GM12878 (cell line): ENCODE measurements around the gene FBXL12. TPM values are rescaled to one million over a fixed set of nuclear protein-coding genes. Genes with fewer than 3 reads are reported as not detected.
A peak's percentile ranks its signal among the peaks of the same experiment; 100 is the strongest.

Experiments used
- BCL11A ChIP-seq: IDR thresholded peaks from 2 replicates; pipeline ENCODE4 v1.6.1; 2011; ENCODE audit warnings: low read depth, low read length
- EED ChIP-seq: sonication (generic); IDR thresholded peaks from 2 replicates; pipeline ENCODE4 v1.6.1; 2016; ENCODE audit warnings: antibody characterized with exemption, low read depth
- HDAC2 ChIP-seq: fragments of 200-600 bp; sonication (generic); IDR thresholded peaks from 2 replicates; pipeline ENCODE4 v1.6.1; 2017
- NRF1 ChIP-seq: conservative IDR thresholded peaks from 2 replicates; pipeline ENCODE4 v1.6.1; 2011; ENCODE audit warnings: mild to moderate bottlenecking, low read depth, low read length, improper control_type of control experiment
- RCOR1 ChIP-seq: conservative IDR thresholded peaks from 2 replicates; pipeline ENCODE4 v1.6.1; 2012; ENCODE audit warnings: low read depth, low read length, improper control_type of control experiment
- SIN3A ChIP-seq: IDR thresholded peaks from 2 replicates; pipeline ENCODE4 v1.6.1; 2012; ENCODE audit warnings: low read depth, low read length, improper control_type of control experiment
- SMARCA5 ChIP-seq: fragments of 450-650 bp; IDR thresholded peaks from 2 replicates; pipeline ENCODE4 v1.6.1; 2017; ENCODE audit warnings: mild to moderate bottlenecking
- SMC3 ChIP-seq: IDR thresholded peaks from 2 replicates; pipeline ENCODE4 v1.6.1; 2011; ENCODE audit warnings: low read length, improper control_type of control experiment, borderline replicate concordance
- TBL1XR1 ChIP-seq: IDR thresholded peaks from 2 replicates; pipeline ENCODE4 v1.6.1; 2012; ENCODE audit warnings: low read depth, low read length, improper control_type of control experiment
- YY1 ChIP-seq: IDR thresholded peaks from 2 replicates; pipeline ENCODE4 v1.6.1; 2011; ENCODE audit warnings: low read depth, mild to moderate bottlenecking, low read length
- ZNF207 ChIP-seq: fragments of 450-650 bp; IDR thresholded peaks from 2 replicates; pipeline ENCODE4 v1.6.1; 2014; ENCODE audit warnings: antibody characterized with exemption, mild to moderate bottlenecking, borderline replicate concordance
- ZNF622 ChIP-seq: fragments of 450-650 bp; IDR thresholded peaks from 2 replicates; pipeline ENCODE4 v1.6.1; 2017; ENCODE audit warnings: mild to moderate bottlenecking, inconsistent platforms
- ZSCAN29 ChIP-seq: fragments of 450-650 bp; IDR thresholded peaks from 2 replicates; pipeline ENCODE4 v1.6.1; 2017; ENCODE audit warnings: mild to moderate bottlenecking, moderate library complexity
- polyA plus RNA-seq, 11 experiments: library from polyadenylated mRNA; depleted of rRNA in 4 of 11; unstranded in 6 of 11; stranded (reverse) in 5 of 11; fragments of >200 nt; fragmentation: Nextera tagmentation in 4 of 11; fragmentation: Illumina TruSeq in 1 of 11; extraction: Ambion mirVana in 4 of 11; extraction: Trizol in 1 of 11; gene quantifications; 1 replicate in 1 of 11; 2 replicates in 10 of 11; pipeline versions ENCODE4 v1.2.1 to v1.2.3, GENCODE V29; 2011 to 2016; ENCODE audit warnings: inconsistent platforms in 2 of 11, missing spikeins in 2 of 11, low read depth in 1 of 11
- total RNA-seq, 4 experiments: library from RNA; depleted of rRNA in 3 of 4; stranded (reverse); fragments of >200 nt in 3 of 4; fragmentation: Illumina TruSeq in 1 of 4; extraction: Trizol in 1 of 4; gene quantifications; 2 replicates each; pipeline versions ENCODE4 v1.2.1 to v1.2.3, GENCODE V29; 2013 to 2021
- TF ChIP-seq, protein P1 (sequence below): fragments of 450-650 bp; IDR thresholded peaks from 2 replicates; pipeline ENCODE4 v1.6.1; 2017; ENCODE audit warnings: low read depth, mild to moderate bottlenecking, moderate library complexity
- TF ChIP-seq, protein P2 (sequence below): fragments of 450-650 bp; IDR thresholded peaks from 2 replicates; pipeline ENCODE4 v1.6.1; 2017; ENCODE audit warnings: mild to moderate bottlenecking, low read depth, inconsistent platforms; ENCODE audit not compliant: poor library complexity, severe bottlenecking
- TF ChIP-seq, protein P3 (sequence below): IDR thresholded peaks from 2 replicates; pipeline ENCODE4 v1.6.1; 2011; ENCODE audit warnings: borderline replicate concordance, low read depth, mild to moderate bottlenecking, moderate library complexity, low read length; ENCODE audit not compliant: insufficient read depth, poor library complexity, severe bottlenecking
- TF ChIP-seq, protein P4 (sequence below): fragments of 450-650 bp; IDR thresholded peaks from 2 replicates; pipeline ENCODE4 v1.6.1; 2017; ENCODE audit warnings: antibody characterized with exemption, mild to moderate bottlenecking, moderate library complexity
- TF ChIP-seq, protein P5 (sequence below): fragments of 450-650 bp; IDR thresholded peaks from 2 replicates; pipeline ENCODE4 v1.6.1; 2018; ENCODE audit warnings: borderline replicate concordance, mild to moderate bottlenecking; ENCODE audit not compliant: partially characterized antibody

Gene FBXL12
- total and polyA plus RNA-seq, 10 of the 15 experiments (the other 5 are each of a cell fraction or from before 2014, with no cell fraction given): 1.4 to 40.0 (median 23.2) TPM

DNA sequence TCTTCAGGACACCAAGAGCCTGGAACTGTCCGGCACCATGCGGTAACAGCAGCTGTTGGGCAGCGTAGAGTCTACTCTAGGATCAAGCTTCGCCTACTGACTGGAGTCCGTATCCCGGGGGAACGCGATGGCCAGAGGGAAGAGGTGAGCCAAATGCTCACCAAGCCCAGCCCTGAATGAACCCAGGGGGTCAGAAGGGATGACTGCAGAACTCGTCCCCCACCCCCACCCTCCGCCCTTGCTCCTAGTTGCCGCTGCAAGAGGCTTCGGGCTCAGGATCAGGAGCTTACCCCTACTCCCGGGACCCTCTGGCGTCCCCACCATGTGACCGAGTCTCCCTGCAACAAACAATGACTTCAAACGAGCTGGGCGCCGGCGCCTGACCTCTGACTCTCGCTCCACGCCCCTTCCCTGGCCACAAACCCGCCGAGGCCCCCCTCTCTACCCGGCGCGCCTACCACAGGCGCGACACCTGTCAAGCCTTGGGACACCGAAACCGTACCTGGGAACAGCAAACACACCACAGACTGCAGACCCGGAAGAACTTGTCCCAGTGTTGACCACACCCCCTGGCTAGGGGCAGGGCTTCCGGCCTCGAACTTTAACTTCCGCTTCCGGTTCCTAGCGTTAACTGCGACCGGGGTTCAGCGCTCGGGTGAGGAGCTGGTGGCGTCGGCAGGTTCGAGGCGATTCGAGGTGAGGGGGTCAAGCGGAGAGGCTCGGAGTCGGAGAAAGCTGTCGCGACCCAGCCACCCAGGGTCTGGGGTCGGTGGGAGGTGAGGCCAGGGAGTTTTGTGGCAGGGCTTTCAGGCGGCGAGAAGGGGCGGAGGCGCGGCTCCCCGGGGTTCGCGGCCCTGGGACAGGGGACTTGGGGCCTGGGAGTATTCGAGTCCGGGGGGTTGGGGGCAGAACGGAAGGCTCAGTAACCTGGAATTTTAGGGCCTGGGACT lies 8.7 kb upstream of the FBXL12 start, which contains the start of gene UBL5 (continued):
- TF ChIP-seq, protein P1, sequence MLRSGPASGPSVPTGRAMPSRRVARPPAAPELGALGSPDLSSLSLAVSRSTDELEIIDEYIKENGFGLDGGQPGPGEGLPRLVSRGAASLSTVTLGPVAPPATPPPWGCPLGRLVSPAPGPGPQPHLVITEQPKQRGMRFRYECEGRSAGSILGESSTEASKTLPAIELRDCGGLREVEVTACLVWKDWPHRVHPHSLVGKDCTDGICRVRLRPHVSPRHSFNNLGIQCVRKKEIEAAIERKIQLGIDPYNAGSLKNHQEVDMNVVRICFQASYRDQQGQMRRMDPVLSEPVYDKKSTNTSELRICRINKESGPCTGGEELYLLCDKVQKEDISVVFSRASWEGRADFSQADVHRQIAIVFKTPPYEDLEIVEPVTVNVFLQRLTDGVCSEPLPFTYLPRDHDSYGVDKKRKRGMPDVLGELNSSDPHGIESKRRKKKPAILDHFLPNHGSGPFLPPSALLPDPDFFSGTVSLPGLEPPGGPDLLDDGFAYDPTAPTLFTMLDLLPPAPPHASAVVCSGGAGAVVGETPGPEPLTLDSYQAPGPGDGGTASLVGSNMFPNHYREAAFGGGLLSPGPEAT: peak; percentile 83
- TF ChIP-seq ZNF622: no peak
- TF ChIP-seq TBL1XR1: 0 out of 2 replicates have a peak, but pooled peaks have one; percentile 11
- TF ChIP-seq RCOR1: 0 out of 2 replicates have a peak, but pooled peaks have one; percentile 66
- TF ChIP-seq, protein P2, sequence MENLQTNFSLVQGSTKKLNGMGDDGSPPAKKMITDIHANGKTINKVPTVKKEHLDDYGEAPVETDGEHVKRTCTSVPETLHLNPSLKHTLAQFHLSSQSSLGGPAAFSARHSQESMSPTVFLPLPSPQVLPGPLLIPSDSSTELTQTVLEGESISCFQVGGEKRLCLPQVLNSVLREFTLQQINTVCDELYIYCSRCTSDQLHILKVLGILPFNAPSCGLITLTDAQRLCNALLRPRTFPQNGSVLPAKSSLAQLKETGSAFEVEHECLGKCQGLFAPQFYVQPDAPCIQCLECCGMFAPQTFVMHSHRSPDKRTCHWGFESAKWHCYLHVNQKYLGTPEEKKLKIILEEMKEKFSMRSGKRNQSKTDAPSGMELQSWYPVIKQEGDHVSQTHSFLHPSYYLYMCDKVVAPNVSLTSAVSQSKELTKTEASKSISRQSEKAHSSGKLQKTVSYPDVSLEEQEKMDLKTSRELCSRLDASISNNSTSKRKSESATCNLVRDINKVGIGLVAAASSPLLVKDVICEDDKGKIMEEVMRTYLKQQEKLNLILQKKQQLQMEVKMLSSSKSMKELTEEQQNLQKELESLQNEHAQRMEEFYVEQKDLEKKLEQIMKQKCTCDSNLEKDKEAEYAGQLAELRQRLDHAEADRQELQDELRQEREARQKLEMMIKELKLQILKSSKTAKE: peak; percentile 61
- TF ChIP-seq BCL11A: no peak
- TF ChIP-seq YY1: no peak
- TF ChIP-seq, protein P3, sequence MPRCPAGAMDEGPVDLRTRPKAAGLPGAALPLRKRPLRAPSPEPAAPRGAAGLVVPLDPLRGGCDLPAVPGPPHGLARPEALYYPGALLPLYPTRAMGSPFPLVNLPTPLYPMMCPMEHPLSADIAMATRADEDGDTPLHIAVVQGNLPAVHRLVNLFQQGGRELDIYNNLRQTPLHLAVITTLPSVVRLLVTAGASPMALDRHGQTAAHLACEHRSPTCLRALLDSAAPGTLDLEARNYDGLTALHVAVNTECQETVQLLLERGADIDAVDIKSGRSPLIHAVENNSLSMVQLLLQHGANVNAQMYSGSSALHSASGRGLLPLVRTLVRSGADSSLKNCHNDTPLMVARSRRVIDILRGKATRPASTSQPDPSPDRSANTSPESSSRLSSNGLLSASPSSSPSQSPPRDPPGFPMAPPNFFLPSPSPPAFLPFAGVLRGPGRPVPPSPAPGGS: no peak
- no peak for TF ChIP-seq SMC3
- TF ChIP-seq, protein P4, sequence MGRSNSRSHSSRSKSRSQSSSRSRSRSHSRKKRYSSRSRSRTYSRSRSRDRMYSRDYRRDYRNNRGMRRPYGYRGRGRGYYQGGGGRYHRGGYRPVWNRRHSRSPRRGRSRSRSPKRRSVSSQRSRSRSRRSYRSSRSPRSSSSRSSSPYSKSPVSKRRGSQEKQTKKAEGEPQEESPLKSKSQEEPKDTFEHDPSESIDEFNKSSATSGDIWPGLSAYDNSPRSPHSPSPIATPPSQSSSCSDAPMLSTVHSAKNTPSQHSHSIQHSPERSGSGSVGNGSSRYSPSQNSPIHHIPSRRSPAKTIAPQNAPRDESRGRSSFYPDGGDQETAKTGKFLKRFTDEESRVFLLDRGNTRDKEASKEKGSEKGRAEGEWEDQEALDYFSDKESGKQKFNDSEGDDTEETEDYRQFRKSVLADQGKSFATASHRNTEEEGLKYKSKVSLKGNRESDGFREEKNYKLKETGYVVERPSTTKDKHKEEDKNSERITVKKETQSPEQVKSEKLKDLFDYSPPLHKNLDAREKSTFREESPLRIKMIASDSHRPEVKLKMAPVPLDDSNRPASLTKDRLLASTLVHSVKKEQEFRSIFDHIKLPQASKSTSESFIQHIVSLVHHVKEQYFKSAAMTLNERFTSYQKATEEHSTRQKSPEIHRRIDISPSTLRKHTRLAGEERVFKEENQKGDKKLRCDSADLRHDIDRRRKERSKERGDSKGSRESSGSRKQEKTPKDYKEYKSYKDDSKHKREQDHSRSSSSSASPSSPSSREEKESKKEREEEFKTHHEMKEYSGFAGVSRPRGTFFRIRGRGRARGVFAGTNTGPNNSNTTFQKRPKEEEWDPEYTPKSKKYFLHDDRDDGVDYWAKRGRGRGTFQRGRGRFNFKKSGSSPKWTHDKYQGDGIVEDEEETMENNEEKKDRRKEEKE: no peak
- no peak for TF ChIP-seq SMARCA5
- no peak for TF ChIP-seq ZSCAN29
- no peak for TF ChIP-seq ZNF207
- TF ChIP-seq SIN3A: peak; percentile 69; the same call in 1 of the 2 replicates
- TF ChIP-seq, protein P5, sequence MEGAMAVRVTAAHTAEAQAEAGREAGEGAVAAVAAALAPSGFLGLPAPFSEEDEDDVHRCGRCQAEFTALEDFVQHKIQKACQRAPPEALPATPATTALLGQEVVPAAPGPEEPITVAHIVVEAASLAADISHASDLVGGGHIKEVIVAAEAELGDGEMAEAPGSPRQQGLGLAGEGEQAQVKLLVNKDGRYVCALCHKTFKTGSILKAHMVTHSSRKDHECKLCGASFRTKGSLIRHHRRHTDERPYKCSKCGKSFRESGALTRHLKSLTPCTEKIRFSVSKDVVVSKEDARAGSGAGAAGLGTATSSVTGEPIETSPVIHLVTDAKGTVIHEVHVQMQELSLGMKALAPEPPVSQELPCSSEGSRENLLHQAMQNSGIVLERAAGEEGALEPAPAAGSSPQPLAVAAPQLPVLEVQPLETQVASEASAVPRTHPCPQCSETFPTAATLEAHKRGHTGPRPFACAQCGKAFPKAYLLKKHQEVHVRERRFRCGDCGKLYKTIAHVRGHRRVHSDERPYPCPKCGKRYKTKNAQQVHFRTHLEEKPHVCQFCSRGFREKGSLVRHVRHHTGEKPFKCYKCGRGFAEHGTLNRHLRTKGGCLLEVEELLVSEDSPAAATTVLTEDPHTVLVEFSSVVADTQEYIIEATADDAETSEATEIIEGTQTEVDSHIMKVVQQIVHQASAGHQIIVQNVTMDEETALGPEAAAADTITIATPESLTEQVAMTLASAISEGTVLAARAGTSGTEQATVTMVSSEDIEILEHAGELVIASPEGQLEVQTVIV: peak; percentile 63
- TF ChIP-seq EED: no peak
- no peak for TF ChIP-seq NRF1
- no peak for TF ChIP-seq HDAC2
